GM19372 (cell line): ENCODE measurements around the gene BCL2L13.

Source experiments
- ATAC-seq: cut with Tn5 transposase; IDR thresholded peaks from one replicate; pipeline ENCODE4 v1.9.1; 2021; ENCODE audit warnings: mild to moderate bottlenecking, low read depth, moderate library complexity; ENCODE audit not compliant: unreplicated experiment

The BCL2L13 gene

GRCh38 chr22:17777005-17777716 lies 138.6 kb downstream of the BCL2L13 start:
- no peak for ATAC-seq

- no peak for ATAC-seq
Measured at GRCh38 chr22:17777717-17778044, 139.1 kb downstream of the BCL2L13 start.

GRCh38 chr22:17778412-17778976 lies 139.9 kb downstream of the BCL2L13 start:
- ATAC-seq = no peak

- no peak for ATAC-seq
Measured at GRCh38 chr22:17779286-17780115, 140.9 kb downstream of the BCL2L13 start.

- no peak for ATAC-seq
Measured at GRCh38 chr22:17780116-17780740, 141.7 kb downstream of the BCL2L13 start.
